Fibroblast of mammary gland (primary cell): Measurements from ENCODE around the gene SLC25A12.
A peak's percentile ranks its signal among the peaks of the same experiment; 100 is the strongest.
"Not testable (repeated sequence)": the region's sequence is repeated elsewhere in the genome, so short reads cannot be mapped to it uniquely, and the experiment has no call there.

Source experiments
- DNase-seq: peaks from one replicate; pipeline ENCODE4 v3.0.0-alpha.2; 2010; ENCODE audit warnings: low read depth
- H3K4me3 ChIP-seq: 2 replicates; pipeline ENCODE4 v1.5.1; 2011; ENCODE audit warnings: low read depth, mild to moderate bottlenecking, low read length, moderate library complexity; ENCODE audit not compliant: control insufficient read depth
- CTCF ChIP-seq: conservative IDR thresholded peaks from 2 replicates; pipeline ENCODE4 v1.5.1; 2011; ENCODE audit warnings: low read depth, low read length, inconsistent platforms; ENCODE audit not compliant: control insufficient read depth, insufficient read depth

SLC25A12 gene

GRCh38 chr2:171762879-171763573 lies 131.0 kb downstream of the SLC25A12 start:
- peak; percentile 90 for DNase-seq
- H3K4me3 ChIP-seq = no peak overlapping the region
- TF ChIP-seq CTCF = no peak

GRCh38 chr2:171761176-171761575 lies 132.9 kb downstream of the SLC25A12 start:
- DNase-seq, H3K4me3 ChIP-seq: not testable (repeated sequence)

- H3K4me3 ChIP-seq, DNase-seq: not testable (repeated sequence)
These were observed 135.3 kb downstream of the SLC25A12 start for GRCh38 chr2:171758762-171759161.

- no peak for TF ChIP-seq CTCF
- H3K4me3 ChIP-seq = no peak overlapping the region
- no peak for DNase-seq
These were observed 139.6 kb downstream of the SLC25A12 start for GRCh38 chr2:171754254-171754939.

- DNase-seq = no peak
- TF ChIP-seq CTCF = no peak
- H3K4me3 ChIP-seq = no peak overlapping the region
These were observed 146.7 kb downstream of the SLC25A12 start for GRCh38 chr2:171747371-171747770.

- no peak overlapping the region for H3K4me3 ChIP-seq
- DNase-seq = no peak
- no peak for TF ChIP-seq CTCF
These were observed 148.2 kb downstream of the SLC25A12 start for GRCh38 chr2:171745806-171746205.

- TF ChIP-seq CTCF = no peak
- DNase-seq = no peak
- no peak overlapping the region for H3K4me3 ChIP-seq
These were observed 148.9 kb downstream of the SLC25A12 start for GRCh38 chr2:171745141-171745540.

GRCh38 chr2:171742760-171743159 lies 151.3 kb downstream of the SLC25A12 start:
- no peak for DNase-seq
- no peak for TF ChIP-seq CTCF
- no peak overlapping the region for H3K4me3 ChIP-seq
